Inflammatory macrophage (primary cell): Measurements from ENCODE around the gene TENT4A.

Source experiments
- DNase-seq, 2 donors: peaks; one replicate each; pipeline ENCODE4 v3.0.0-alpha.2; 2020 to 2022

The TENT4A gene

GRCh38 chr5:6752782-6753181 is 39.5 kb downstream of the TENT4A start:
- DNase-seq, result no peak

GRCh38 chr5:6753851-6754250 is 40.6 kb downstream of the TENT4A start:
- no peak for DNase-seq

GRCh38 chr5:6754766-6755165 is 41.5 kb downstream of the TENT4A start:
- DNase-seq, result no peak

- no peak for DNase-seq
Measured at GRCh38 chr5:6755519-6755918, 42.3 kb downstream of the TENT4A start.

GRCh38 chr5:6755941-6756340 is 42.7 kb downstream of the TENT4A start:
- DNase-seq, result no peak

GRCh38 chr5:6757414-6757969 is 44.3 kb downstream of the TENT4A start:
- no peak for DNase-seq

- no peak for DNase-seq
Measured at GRCh38 chr5:6758236-6758635, 45.0 kb downstream of the TENT4A start.

GRCh38 chr5:6758706-6759105 is 45.5 kb downstream of the TENT4A start:
- no peak for DNase-seq

- DNase-seq, result no peak
Measured at GRCh38 chr5:6759401-6759800, 46.2 kb downstream of the TENT4A start.

- DNase-seq, result peak; percentile 43 to 61
Measured at GRCh38 chr5:6759983-6760382, 46.8 kb downstream of the TENT4A start.

- DNase-seq, result peak; percentile 47 to 59
Measured at GRCh38 chr5:6760686-6761085, 47.5 kb downstream of the TENT4A start.

- DNase-seq, result peak; percentile 16 to 20
Measured at GRCh38 chr5:6761333-6761732, 48.1 kb downstream of the TENT4A start.

GRCh38 chr5:6762116-6762515 is 48.9 kb downstream of the TENT4A start:
- DNase-seq, result no peak

- DNase-seq, result no peak
Measured at GRCh38 chr5:6762697-6763096, 49.5 kb downstream of the TENT4A start.

- DNase-seq, result no peak
Measured at GRCh38 chr5:6763191-6763590, 50.0 kb downstream of the TENT4A start.

GRCh38 chr5:6765612-6766525 is 52.6 kb downstream of the TENT4A start:
- peak; percentile 86 for DNase-seq

- DNase-seq, result peak; percentile 91 to 93
Measured at GRCh38 chr5:6766604-6767093, 53.4 kb downstream of the TENT4A start.

GRCh38 chr5:6767481-6768063 is 54.3 kb downstream of the TENT4A start:
- DNase-seq, result no peak

GRCh38 chr5:6768590-6769230 is 55.5 kb downstream of the TENT4A start:
- no peak for DNase-seq

GRCh38 chr5:6770826-6771607 is 57.8 kb downstream of the TENT4A start:
- no peak for DNase-seq

GRCh38 chr5:6772886-6773285 is 59.7 kb downstream of the TENT4A start:
- peak; percentile 71 to 78 for DNase-seq

- no peak for DNase-seq
Measured at GRCh38 chr5:6773342-6774035, 60.3 kb downstream of the TENT4A start.
